Osteoblast (primary cell): Measurements from ENCODE around the gene AATK. TPM values are rescaled to one million over a fixed set of nuclear protein-coding genes. Genes with fewer than 3 reads are reported as not detected.

Experiments used
- DNase-seq: peaks from one replicate; pipeline ENCODE4 v3.0.0; 2011; ENCODE audit warnings: low spot score, mixed read lengths; ENCODE audit not compliant: insufficient read length; ENCODE audit errors: missing footprints
- H2AFZ ChIP-seq: 2 replicates; pipeline ENCODE4 v1.6.0; 2011; ENCODE audit warnings: mild to moderate bottlenecking, low read length
- H3K27ac ChIP-seq: 2 replicates; pipeline ENCODE4 v1.5.1; 2011; ENCODE audit warnings: mild to moderate bottlenecking, low read depth, low read length, moderate library complexity
- H3K27me3 ChIP-seq: 2 replicates; pipeline ENCODE4 v1.6.0; 2012; ENCODE audit warnings: mild to moderate bottlenecking, control low read depth, inconsistent platforms, low read length, moderate library complexity; ENCODE audit not compliant: insufficient read depth
- H3K36me3 ChIP-seq: 2 replicates; pipeline ENCODE4 v1.5.1; 2011; ENCODE audit warnings: mild to moderate bottlenecking, low read length, control low read depth, moderate library complexity; ENCODE audit not compliant: insufficient read depth
- H3K4me1 ChIP-seq: 2 replicates; pipeline ENCODE4 v1.5.1; 2011; ENCODE audit warnings: mild to moderate bottlenecking, low read length, control low read depth, moderate library complexity; ENCODE audit not compliant: insufficient read depth
- H3K4me2 ChIP-seq: 2 replicates; pipeline ENCODE4 v1.6.0; 2011; ENCODE audit warnings: mild to moderate bottlenecking, low read length; ENCODE audit not compliant: insufficient read depth
- H3K4me3 ChIP-seq: fragments of 200-600 bp; sonication (generic); 3 replicates; pipeline ENCODE4 v1.5.1; 2012; ENCODE audit warnings: mild to moderate bottlenecking, low read length, inconsistent platforms; ENCODE audit not compliant: insufficient read depth
- H3K79me2 ChIP-seq: 2 replicates; pipeline ENCODE4 v1.6.0; 2012; ENCODE audit warnings: mild to moderate bottlenecking, low read length, control low read depth, inconsistent platforms; ENCODE audit not compliant: insufficient read depth
- H3K9me3 ChIP-seq: 2 replicates; pipeline ENCODE4 v1.5.1; 2011; ENCODE audit warnings: low read depth, low read length, control low read depth
- H4K20me1 ChIP-seq: 2 replicates; pipeline ENCODE4 v1.6.0; 2012; ENCODE audit warnings: mild to moderate bottlenecking, low read length, control low read depth; ENCODE audit not compliant: insufficient read depth
- total RNA-seq: library from RNA; depleted of rRNA; stranded (reverse); fragments of >200 nt; gene quantifications from 2 replicates; pipeline ENCODE4 v1.2.3, GENCODE V29; 2012
- TF ChIP-seq, protein P1 (sequence below): IDR thresholded peaks from 2 replicates; pipeline ENCODE4 v1.5.1; 2011; ENCODE audit warnings: mild to moderate bottlenecking, low read depth, low read length, moderate library complexity; ENCODE audit errors: extremely low read depth

Gene AATK
- total RNA-seq, 1 donor, result under 0.01 TPM

DNA sequence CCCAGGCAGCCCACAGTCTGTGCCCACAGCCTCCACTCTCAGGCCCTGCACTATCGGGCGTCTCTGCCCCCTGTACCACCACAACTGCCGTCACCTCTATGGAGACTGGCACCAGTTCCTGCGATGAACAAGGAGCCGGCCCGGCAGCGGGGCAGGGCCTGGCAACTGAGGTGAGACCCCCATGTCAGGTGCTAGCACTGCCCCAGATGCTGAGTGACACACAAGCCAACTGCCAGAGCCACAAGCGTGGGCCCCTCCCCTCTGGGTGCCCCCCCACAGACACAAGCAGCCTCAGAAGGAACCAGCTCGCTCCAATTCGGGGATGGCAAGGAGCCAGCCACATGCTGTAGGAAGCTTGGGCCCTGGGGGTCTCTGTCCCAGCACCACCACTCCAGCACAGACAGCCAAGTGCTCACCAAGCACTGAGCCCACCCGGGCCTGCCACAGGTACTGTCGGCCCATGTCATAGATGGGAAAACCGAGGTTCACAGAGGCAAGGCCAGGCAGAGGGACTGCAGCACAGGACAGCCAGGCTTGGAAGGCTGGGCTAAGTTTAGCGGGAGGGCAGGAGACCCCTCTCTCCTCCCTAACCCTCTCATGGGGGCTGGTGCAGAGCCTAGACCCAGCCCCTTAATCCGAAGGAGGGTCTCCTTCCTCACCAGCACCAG lies 2.2 kb downstream of the AATK start:
- Histone ChIP-seq H2AFZ (no peak overlapping the region), H4K20me1 (no peaks in the 10 kb centered on the region), H3K36me3 (no peaks in the 10 kb centered on the region), H3K4me1 (no peaks in the 10 kb centered on the region), H3K4me3 (no peak overlapping the region), H3K27ac (no peak overlapping the region), H3K27me3 (peaks cover 29% of the 10 kb centered on the region), H3K9me3 (no peaks in the 10 kb centered on the region), H3K4me2 (no peak overlapping the region), H3K79me2 (no peaks in the 10 kb centered on the region)
- DNase-seq, result no peak
- TF ChIP-seq, protein P1, sequence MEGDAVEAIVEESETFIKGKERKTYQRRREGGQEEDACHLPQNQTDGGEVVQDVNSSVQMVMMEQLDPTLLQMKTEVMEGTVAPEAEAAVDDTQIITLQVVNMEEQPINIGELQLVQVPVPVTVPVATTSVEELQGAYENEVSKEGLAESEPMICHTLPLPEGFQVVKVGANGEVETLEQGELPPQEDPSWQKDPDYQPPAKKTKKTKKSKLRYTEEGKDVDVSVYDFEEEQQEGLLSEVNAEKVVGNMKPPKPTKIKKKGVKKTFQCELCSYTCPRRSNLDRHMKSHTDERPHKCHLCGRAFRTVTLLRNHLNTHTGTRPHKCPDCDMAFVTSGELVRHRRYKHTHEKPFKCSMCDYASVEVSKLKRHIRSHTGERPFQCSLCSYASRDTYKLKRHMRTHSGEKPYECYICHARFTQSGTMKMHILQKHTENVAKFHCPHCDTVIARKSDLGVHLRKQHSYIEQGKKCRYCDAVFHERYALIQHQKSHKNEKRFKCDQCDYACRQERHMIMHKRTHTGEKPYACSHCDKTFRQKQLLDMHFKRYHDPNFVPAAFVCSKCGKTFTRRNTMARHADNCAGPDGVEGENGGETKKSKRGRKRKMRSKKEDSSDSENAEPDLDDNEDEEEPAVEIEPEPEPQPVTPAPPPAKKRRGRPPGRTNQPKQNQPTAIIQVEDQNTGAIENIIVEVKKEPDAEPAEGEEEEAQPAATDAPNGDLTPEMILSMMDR, result no peak

DNA sequence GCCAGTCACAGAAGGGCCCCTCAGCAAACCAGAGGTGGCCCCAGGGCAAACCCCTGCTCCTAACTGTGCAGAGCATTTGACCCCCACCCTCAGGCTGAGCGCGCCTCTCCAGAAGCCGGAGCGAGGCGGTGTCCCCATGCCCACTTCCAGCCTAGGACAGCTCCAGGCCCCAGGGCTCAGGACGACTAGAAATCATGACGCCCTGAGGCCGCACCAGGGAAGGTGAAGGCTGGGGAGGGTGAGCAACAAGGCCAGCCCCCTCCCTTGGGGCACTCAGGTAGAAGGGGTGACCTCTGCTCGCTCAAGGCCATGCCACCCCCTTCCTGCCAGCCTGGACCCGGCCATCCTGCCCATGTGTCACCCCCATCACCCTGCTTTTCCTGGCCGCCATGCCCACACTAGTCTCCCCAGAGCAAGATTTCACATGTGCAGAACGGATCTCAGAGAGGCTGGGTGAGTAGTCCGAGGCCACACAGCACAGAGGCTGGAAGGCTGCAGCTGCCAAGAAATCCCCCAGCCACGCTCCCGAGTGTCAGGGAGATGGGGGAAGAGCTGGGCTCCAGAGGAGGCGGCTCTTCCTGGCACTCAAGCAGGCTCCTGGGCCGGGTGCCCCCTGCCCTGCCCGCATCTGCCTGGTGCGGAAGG lies 2.8 kb downstream of the AATK start:
- Histone ChIP-seq H3K27me3 (peaks cover 29% of the 10 kb centered on the region), H4K20me1 (no peaks in the 10 kb centered on the region), H2AFZ (no peak overlapping the region), H3K4me3 (no peak overlapping the region), H3K27ac (no peak overlapping the region), H3K4me2 (no peak overlapping the region), H3K79me2 (no peaks in the 10 kb centered on the region), H3K36me3 (no peaks in the 10 kb centered on the region), H3K4me1 (no peaks in the 10 kb centered on the region), H3K9me3 (no peaks in the 10 kb centered on the region)
- TF ChIP-seq, protein P1, result no peak
- no peak for DNase-seq

DNA sequence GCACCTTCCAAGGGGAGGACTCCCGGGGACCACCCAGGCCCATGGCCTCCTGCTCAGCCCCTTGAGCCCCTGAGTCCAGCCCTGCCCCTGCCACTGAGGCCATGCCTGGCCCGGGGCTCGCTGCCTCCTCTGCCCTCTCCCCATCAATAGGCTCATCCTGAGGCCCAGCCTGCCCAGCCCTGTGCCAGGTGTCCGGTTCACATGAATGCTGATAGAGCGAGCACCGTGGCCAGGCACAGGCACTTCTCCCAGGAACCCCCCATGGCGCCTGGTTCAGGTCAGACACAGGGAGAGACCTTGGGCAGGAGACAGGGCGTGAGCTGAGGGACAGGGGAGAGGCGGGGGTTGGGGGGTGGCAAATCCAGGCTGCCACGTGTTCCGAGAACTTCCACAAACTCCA lies 3.5 kb downstream of the AATK start:
- no peaks in the 10 kb centered on the region for H3K79me2 ChIP-seq
- no peaks in the 10 kb centered on the region for H3K4me1 ChIP-seq
- H3K27me3 ChIP-seq, result peaks cover 28% of the 10 kb centered on the region
- no peak overlapping the region for H3K4me3 ChIP-seq
- DNase-seq, result no peak
- no peaks in the 10 kb centered on the region for H3K9me3 ChIP-seq
- no peak overlapping the region for H2AFZ ChIP-seq
- no peaks in the 10 kb centered on the region for H4K20me1 ChIP-seq
- no peak overlapping the region for H3K4me2 ChIP-seq
- H3K36me3 ChIP-seq, result no peaks in the 10 kb centered on the region
- TF ChIP-seq, protein P1, result no peak
- no peak overlapping the region for H3K27ac ChIP-seq

DNA sequence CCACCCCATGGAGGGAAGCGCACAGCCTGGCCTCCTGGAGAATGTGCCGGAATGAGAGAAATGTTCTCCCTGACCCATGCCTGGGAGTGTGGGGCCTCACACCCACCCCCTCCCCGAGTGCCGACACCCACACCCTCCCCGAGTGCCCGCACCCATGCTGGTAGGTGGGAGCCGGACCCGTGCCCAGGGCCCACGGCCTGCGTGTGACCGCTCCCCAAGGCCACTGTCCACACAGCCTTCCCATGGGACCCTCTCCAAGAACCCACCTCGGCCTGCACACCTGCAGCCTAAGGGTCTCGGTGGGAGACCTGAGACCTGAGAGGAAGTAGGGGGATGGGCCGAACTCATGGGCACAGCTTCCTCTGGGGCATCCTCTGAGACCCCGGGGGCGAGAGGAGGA lies 4.0 kb downstream of the AATK start:
- H3K4me3 ChIP-seq, result no peak overlapping the region
- H3K36me3 ChIP-seq, result no peaks in the 10 kb centered on the region
- DNase-seq, result no peak
- H3K27me3 ChIP-seq, result peaks cover 24% of the 10 kb centered on the region
- TF ChIP-seq, protein P1, result no peak
- H3K9me3 ChIP-seq, result no peaks in the 10 kb centered on the region
- no peak overlapping the region for H3K27ac ChIP-seq
- no peaks in the 10 kb centered on the region for H4K20me1 ChIP-seq
- H3K4me2 ChIP-seq, result no peak overlapping the region
- H3K79me2 ChIP-seq, result no peaks in the 10 kb centered on the region
- no peaks in the 10 kb centered on the region for H3K4me1 ChIP-seq
- no peak overlapping the region for H2AFZ ChIP-seq
